C4-2B (cell line): ENCODE data around the gene TLN1.

ENCODE experiments used
- H3K27ac ChIP-seq: fragments of 450-650 bp; 2 replicates; pipeline ENCODE4 v1.5.1; 2017
- CTCF ChIP-seq: fragments of 450-650 bp; conservative IDR thresholded peaks from 2 replicates; pipeline ENCODE4 v1.5.1; 2017; ENCODE audit warnings: mild to moderate bottlenecking
- ZFX ChIP-seq: fragments of 450-650 bp; IDR thresholded peaks from 2 replicates; pipeline ENCODE4 v1.6.1; 2017

The TLN1 gene

GRCh38 chr9:35696520-35697215 is 35.3 kb downstream of the TLN1 start:
- H3K27ac ChIP-seq: no peak overlapping the region
- TF ChIP-seq ZFX (no peak), CTCF (peak; percentile 98)

- H3K27ac ChIP-seq: no peak overlapping the region
- TF ChIP-seq ZFX: no peak
- no peak for TF ChIP-seq CTCF
These were observed 36.0 kb downstream of the TLN1 start for GRCh38 chr9:35695943-35696401.

- no peak overlapping the region for H3K27ac ChIP-seq
- no peak for TF ChIP-seq CTCF
- no peak for TF ChIP-seq ZFX
These were observed 40.2 kb downstream of the TLN1 start for GRCh38 chr9:35691757-35692301.

GRCh38 chr9:35691334-35691650 is 40.7 kb downstream of the TLN1 start:
- no peak for TF ChIP-seq ZFX
- TF ChIP-seq CTCF: no peak
- H3K27ac ChIP-seq: peak overlapping the region; percentile 56

- TF ChIP-seq ZFX (no peak), CTCF (no peak)
- H3K27ac ChIP-seq: peak overlapping the region; percentile 56
These were observed 41.2 kb downstream of the TLN1 start for GRCh38 chr9:35690614-35691333.

- TF ChIP-seq ZFX (no peak), CTCF (no peak)
- peak overlapping the region; percentile 56 for H3K27ac ChIP-seq
These were observed 41.7 kb downstream of the TLN1 start for GRCh38 chr9:35690294-35690613.

GRCh38 chr9:35689542-35690293 is 42.3 kb downstream of the TLN1 start, which contains the start of gene TPM2:
Gene TPM2 (minus strand): TSS chr9:35689925. CDS start chr9:35689817, 108 bp downstream.
- peak within 1 kb of the TSS; percentile 56 for H3K27ac ChIP-seq

More at GRCh38 chr9:35689542-35690293, 42.3 kb downstream of the TLN1 start, which contains the start of gene TPM2:
- TF ChIP-seq ZFX: no peak
- no peak for TF ChIP-seq CTCF
